RCC 7860 (cell line): ENCODE data around the gene TCEANC2.
"Not testable (repeated sequence)": the region's sequence is repeated elsewhere in the genome, so short reads cannot be mapped to it uniquely, and the experiment has no call there.

Experiments used
- DNase-seq: peaks from one replicate; pipeline ENCODE4 v3.0.0-alpha.2; 2015; ENCODE audit warnings: low spot score
- FAIRE-seq: peaks from 2 replicates; lab custom pipeline; 2012; peaks lifted over from hg19 to GRCh38; lab: Jason Lieb, UNC

Gene TCEANC2

GRCh38 chr1:54024811-54025210 lies 28.6 kb upstream of the TCEANC2 start:
- FAIRE-seq, DNase-seq: not testable (repeated sequence)

GRCh38 chr1:54027848-54028247 lies 25.6 kb upstream of the TCEANC2 start:
- no peak for FAIRE-seq
- DNase-seq: no peak

GRCh38 chr1:54028306-54029251 lies 24.8 kb upstream of the TCEANC2 start:
- DNase-seq (no peak), FAIRE-seq (no peak)

GRCh38 chr1:54037476-54037875 lies 15.9 kb upstream of the TCEANC2 start:
- DNase-seq: no peak
- no peak for FAIRE-seq

GRCh38 chr1:54041806-54042205 lies 11.6 kb upstream of the TCEANC2 start:
- DNase-seq (no peak), FAIRE-seq (no peak)

- FAIRE-seq (no peak), DNase-seq (no peak)
Measured at GRCh38 chr1:54045496-54045895, 7.9 kb upstream of the TCEANC2 start.

- no peak for DNase-seq
- FAIRE-seq: no peak
Measured at GRCh38 chr1:54046671-54047383, 6.6 kb upstream of the TCEANC2 start.

- no peak for DNase-seq
- FAIRE-seq: no peak
Measured at GRCh38 chr1:54047384-54048305, 5.8 kb upstream of the TCEANC2 start.

GRCh38 chr1:54050435-54050834 lies 3.0 kb upstream of the TCEANC2 start:
- not testable (repeated sequence) for FAIRE-seq, DNase-seq

- no peak for DNase-seq
- no peak for FAIRE-seq
Measured at GRCh38 chr1:54051933-54052430, 1.4 kb upstream of the TCEANC2 start.

- peak; percentile 30 for DNase-seq
- no peak for FAIRE-seq
Measured at GRCh38 chr1:54052431-54052933, 926 bp upstream of the TCEANC2 start.

- DNase-seq (no peak), FAIRE-seq (no peak)
Measured at GRCh38 chr1:54053745-54054437, 483 bp downstream of the TCEANC2 start.

GRCh38 chr1:54054438-54054749 lies 986 bp downstream of the TCEANC2 start:
- FAIRE-seq: no peak
- DNase-seq: no peak

- DNase-seq (no peak), FAIRE-seq (no peak)
Measured at GRCh38 chr1:54064299-54064698, 10.9 kb downstream of the TCEANC2 start.

GRCh38 chr1:54069791-54070170 lies 16.4 kb downstream of the TCEANC2 start:
- no peak for FAIRE-seq

GRCh38 chr1:54070171-54070837 lies 16.9 kb downstream of the TCEANC2 start:
- peak; percentile 94 for FAIRE-seq
- peak; percentile 79 for DNase-seq

More at GRCh38 chr1:54069791-54070170, 16.4 kb downstream of the TCEANC2 start:
- no peak for DNase-seq

- FAIRE-seq: no peak
- no peak for DNase-seq
Measured at GRCh38 chr1:54077359-54077758, 24.0 kb downstream of the TCEANC2 start.

- FAIRE-seq: no peak
- no peak for DNase-seq
Measured at GRCh38 chr1:54080598-54081049, 27.2 kb downstream of the TCEANC2 start.
